Loucy (cell line): Measurements from ENCODE around the gene BOLA3.

ENCODE experiments used
- H2AFZ ChIP-seq: fragments of 200-600 bp; sonication (generic); 2 replicates; pipeline ENCODE4 v1.6.0; 2016; ENCODE audit warnings: antibody characterized with exemption, mild to moderate bottlenecking, low read length, moderate library complexity
- H3F3A ChIP-seq: fragments of 200-600 bp; 2 replicates; pipeline ENCODE4 v1.6.0; 2016; ENCODE audit warnings: antibody characterized with exemption, low read depth, mild to moderate bottlenecking
- H3K27me3 ChIP-seq: fragments of 200-600 bp; sonication (generic); 2 replicates; pipeline ENCODE4 v1.6.1; 2014; ENCODE audit warnings: low read length, mild to moderate bottlenecking; ENCODE audit not compliant: insufficient read depth, poor library complexity, severe bottlenecking
- H3K36me3 ChIP-seq: fragments of 200-600 bp; sonication (generic); 2 replicates; pipeline ENCODE4 v1.6.1; 2016; ENCODE audit warnings: low read length; ENCODE audit not compliant: insufficient read depth
- H3K4me1 ChIP-seq: fragments of 200-600 bp; sonication (generic); 2 replicates; pipeline ENCODE4 v1.5.1; 2014; ENCODE audit warnings: low read length, mild to moderate bottlenecking; ENCODE audit not compliant: insufficient read depth, poor library complexity, severe bottlenecking
- H3K4me2 ChIP-seq: fragments of 200-600 bp; sonication (generic); 2 replicates; pipeline ENCODE4 v1.6.0; 2014; ENCODE audit warnings: antibody characterized with exemption, low read length, low read depth, mild to moderate bottlenecking; ENCODE audit not compliant: poor library complexity, severe bottlenecking
- H3K4me3 ChIP-seq: fragments of 200-600 bp; sonication (generic); 2 replicates; pipeline ENCODE4 v1.5.1; 2014; ENCODE audit warnings: low read length, mild to moderate bottlenecking, mixed read lengths; ENCODE audit not compliant: poor library complexity, severe bottlenecking
- H3K79me2 ChIP-seq: fragments of 200-600 bp; sonication (generic); 2 replicates; pipeline ENCODE4 v1.6.1; 2014; ENCODE audit warnings: low read length; ENCODE audit not compliant: insufficient read depth
- H3K9ac ChIP-seq: fragments of 200-600 bp; sonication (generic); 2 replicates; pipeline ENCODE4 v1.6.0; 2014; ENCODE audit warnings: mild to moderate bottlenecking, low read depth, low read length, moderate library complexity; ENCODE audit not compliant: poor library complexity, severe bottlenecking
- H3K9me2 ChIP-seq: fragments of 200-600 bp; sonication (generic); replicated peaks from 2 replicates; pipeline ENCODE4 v1.6.1; 2016; ENCODE audit warnings: low read depth, low read length, mixed read lengths
- H3K9me3 ChIP-seq: fragments of 200-600 bp; sonication (generic); 2 replicates; pipeline ENCODE4 v1.6.1; 2014; ENCODE audit warnings: mild to moderate bottlenecking, antibody characterized with exemption, low read length, low read depth; ENCODE audit not compliant: insufficient read depth
- H4K20me1 ChIP-seq: fragments of 200-600 bp; sonication (generic); 2 replicates; pipeline ENCODE4 v1.6.0; 2014; ENCODE audit warnings: antibody characterized with exemption, low read length, mild to moderate bottlenecking; ENCODE audit not compliant: insufficient read depth, poor library complexity, severe bottlenecking
- EZH2phosphoT487 ChIP-seq: fragments of 200-600 bp; IDR thresholded peaks from 2 replicates; pipeline ENCODE4 v1.6.1; 2018; ENCODE audit warnings: antibody characterized with exemption, mild to moderate bottlenecking, moderate library complexity, borderline replicate concordance
- TF ChIP-seq, protein P1 (sequence below): fragments of 200-600 bp; sonication (generic); conservative IDR thresholded peaks from 2 replicates; pipeline ENCODE4 v1.5.1; 2014; ENCODE audit warnings: mild to moderate bottlenecking, antibody characterized with exemption, low read length

The BOLA3 gene

DNA sequence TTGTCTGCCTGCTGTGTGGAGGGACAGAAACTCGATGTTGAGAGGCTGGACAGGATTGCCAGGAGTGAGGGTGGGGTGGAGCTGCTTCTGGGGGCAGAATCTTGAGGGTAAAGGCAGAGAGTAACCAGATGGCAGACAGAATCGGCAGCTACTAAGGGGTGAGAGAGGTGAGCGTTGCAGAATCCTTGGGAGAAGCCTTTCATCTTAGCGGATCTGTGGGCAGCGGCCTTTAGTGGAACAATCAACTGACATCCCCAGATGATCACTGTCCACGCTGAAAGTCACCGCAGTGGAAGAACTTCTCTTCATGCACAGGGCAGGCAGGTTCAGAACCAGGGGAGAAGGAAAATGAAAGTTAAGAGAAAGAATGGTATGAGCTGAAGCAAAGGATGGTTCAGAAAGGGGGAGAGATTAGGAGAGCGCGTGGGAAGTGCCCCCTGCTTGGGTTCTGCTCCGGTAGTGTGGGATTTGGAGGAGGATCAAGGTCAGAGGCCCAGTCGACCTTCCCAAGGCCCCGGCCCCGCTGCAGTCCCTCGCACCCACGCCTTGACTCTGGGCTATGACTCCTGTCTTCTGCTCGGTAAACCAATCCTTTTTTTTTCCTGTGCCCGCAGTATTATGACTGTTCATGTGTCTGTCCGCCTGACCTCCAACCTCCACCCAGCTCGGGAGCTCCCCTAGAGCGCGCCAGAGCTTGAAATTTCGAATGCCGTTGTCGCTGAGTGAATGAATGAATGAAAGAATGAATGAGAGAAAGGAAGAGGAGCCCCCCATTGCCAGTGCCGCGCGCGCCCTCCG lies 584 bp downstream of the BOLA3 start:
- H3K9me2 ChIP-seq = no peaks in the 10 kb centered on the region
- H3K4me2 ChIP-seq = peak overlapping the region; percentile 94
- H3F3A ChIP-seq = no peaks in the 10 kb centered on the region
- peak overlapping the region; percentile 89 for H3K4me3 ChIP-seq
- H3K79me2 ChIP-seq = peaks cover 14% of the 10 kb centered on the region
- H3K9ac ChIP-seq = peak overlapping the region; percentile 87
- H4K20me1 ChIP-seq = no peaks in the 10 kb centered on the region
- TF ChIP-seq EZH2phosphoT487 = no peak
- TF ChIP-seq, protein P1, sequence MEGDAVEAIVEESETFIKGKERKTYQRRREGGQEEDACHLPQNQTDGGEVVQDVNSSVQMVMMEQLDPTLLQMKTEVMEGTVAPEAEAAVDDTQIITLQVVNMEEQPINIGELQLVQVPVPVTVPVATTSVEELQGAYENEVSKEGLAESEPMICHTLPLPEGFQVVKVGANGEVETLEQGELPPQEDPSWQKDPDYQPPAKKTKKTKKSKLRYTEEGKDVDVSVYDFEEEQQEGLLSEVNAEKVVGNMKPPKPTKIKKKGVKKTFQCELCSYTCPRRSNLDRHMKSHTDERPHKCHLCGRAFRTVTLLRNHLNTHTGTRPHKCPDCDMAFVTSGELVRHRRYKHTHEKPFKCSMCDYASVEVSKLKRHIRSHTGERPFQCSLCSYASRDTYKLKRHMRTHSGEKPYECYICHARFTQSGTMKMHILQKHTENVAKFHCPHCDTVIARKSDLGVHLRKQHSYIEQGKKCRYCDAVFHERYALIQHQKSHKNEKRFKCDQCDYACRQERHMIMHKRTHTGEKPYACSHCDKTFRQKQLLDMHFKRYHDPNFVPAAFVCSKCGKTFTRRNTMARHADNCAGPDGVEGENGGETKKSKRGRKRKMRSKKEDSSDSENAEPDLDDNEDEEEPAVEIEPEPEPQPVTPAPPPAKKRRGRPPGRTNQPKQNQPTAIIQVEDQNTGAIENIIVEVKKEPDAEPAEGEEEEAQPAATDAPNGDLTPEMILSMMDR = no peak
- peaks cover 21% of the 10 kb centered on the region for H3K4me1 ChIP-seq
- no peaks in the 10 kb centered on the region for H3K9me3 ChIP-seq
- peaks cover 3% of the 10 kb centered on the region; the same call in 1 of the 2 replicates for H3K36me3 ChIP-seq
- no peaks in the 10 kb centered on the region for H3K27me3 ChIP-seq
- H2AFZ ChIP-seq = peak overlapping the region; percentile 92

GRCh38 chr2:74142340-74142739 lies 5.4 kb downstream of the BOLA3 start:
- H3K4me1 ChIP-seq = peaks cover 26% of the 10 kb centered on the region
- H3K9me2 ChIP-seq = no peaks in the 10 kb centered on the region
- H2AFZ ChIP-seq = no peak overlapping the region
- no peaks in the 10 kb centered on the region for H3F3A ChIP-seq
- H3K79me2 ChIP-seq = peaks cover 18% of the 10 kb centered on the region
- H4K20me1 ChIP-seq = no peaks in the 10 kb centered on the region
- H3K4me3 ChIP-seq = no peak overlapping the region
- TF ChIP-seq, protein P1 = peak; percentile 60
- no peak for TF ChIP-seq EZH2phosphoT487
- H3K4me2 ChIP-seq = no peak overlapping the region
- H3K27me3 ChIP-seq = no peaks in the 10 kb centered on the region
- no peak overlapping the region for H3K9ac ChIP-seq
- no peaks in the 10 kb centered on the region for H3K9me3 ChIP-seq
- H3K36me3 ChIP-seq = no peaks in the 10 kb centered on the region

DNA sequence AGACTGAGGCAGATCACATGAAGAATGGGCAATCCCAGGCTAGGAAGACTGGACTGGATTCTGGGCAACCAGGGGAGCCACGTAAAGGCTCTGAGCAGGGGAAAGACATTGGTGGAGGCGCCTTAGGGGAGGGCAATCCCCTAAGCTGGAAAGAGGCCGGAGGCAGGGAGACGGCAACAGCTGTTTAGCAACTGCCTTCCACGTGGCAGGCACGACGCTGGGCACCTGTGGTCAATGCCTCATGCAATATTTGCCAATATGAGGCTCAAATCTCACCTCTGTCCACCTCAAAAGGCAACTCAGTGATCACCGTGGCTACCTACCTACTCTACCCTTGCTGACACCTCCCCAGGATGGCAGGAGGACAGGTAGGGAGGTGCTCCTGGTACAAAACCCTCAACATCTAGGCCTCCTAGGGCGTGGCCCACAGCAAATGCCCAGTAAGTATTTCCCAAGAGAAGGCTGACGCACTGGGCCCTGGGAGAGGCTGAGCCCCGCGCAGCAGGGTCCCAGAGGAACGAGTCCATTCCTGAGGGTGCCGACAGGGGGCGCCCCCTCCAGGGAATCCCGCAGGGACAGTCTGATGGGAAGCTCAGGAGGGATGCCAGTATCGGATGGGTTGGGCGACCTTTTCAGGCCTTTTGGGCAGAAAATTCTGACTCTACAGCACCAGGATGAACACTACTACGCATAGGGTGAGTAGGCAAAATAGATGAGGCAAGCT lies 8.9 kb downstream of the BOLA3 start:
- TF ChIP-seq, protein P1 = peak; percentile 30
- no peak for TF ChIP-seq EZH2phosphoT487
- Histone ChIP-seq H3K9me2 (no peaks in the 10 kb centered on the region), H3K36me3 (peaks cover 13% of the 10 kb centered on the region; the same call in 1 of the 2 replicates), H3K4me3 (no peak overlapping the region), H3K9me3 (no peaks in the 10 kb centered on the region), H3K79me2 (0 out of 2 replicates have a peak, but pooled peaks cover 5% of the 10 kb centered on the region), H3K9ac (no peak overlapping the region), H4K20me1 (no peaks in the 10 kb centered on the region), H3K27me3 (no peaks in the 10 kb centered on the region), H3F3A (no peaks in the 10 kb centered on the region), H2AFZ (no peak overlapping the region), H3K4me2 (peak overlapping the region; percentile 63), H3K4me1 (peaks cover 15% of the 10 kb centered on the region)
